Kidney (tissue), 14 donors: Measurements from ENCODE around the gene ANO7. TPM values are rescaled to one million over a fixed set of nuclear protein-coding genes. Genes with fewer than 3 reads are reported as not detected.

Source experiments
- DNase-seq, 5 donors: peaks; one replicate each; pipeline ENCODE4 v3.0.0-alpha.2; 2013 to 2020
- FAIRE-seq: peaks from 2 replicates; lab custom pipeline; 2012; peaks lifted over from hg19 to GRCh38; lab: Jason Lieb, UNC
- H3K27ac ChIP-seq, 2 donors: one replicate each; pipeline ENCODE4 v1.7.0; 2013; ENCODE audit warnings: low read depth in 2 of 2, low read length in 2 of 2, inconsistent platforms in 1 of 2
- H3K27me3 ChIP-seq: one replicate; pipeline ENCODE4 v1.7.1; 2013; ENCODE audit warnings: low read length, inconsistent platforms; ENCODE audit not compliant: control insufficient read depth, insufficient read depth
- H3K36me3 ChIP-seq, 3 donors: one replicate each; pipeline versions ENCODE4 v1.7.0 to v1.7.1; 2013; ENCODE audit warnings: low read length in 3 of 3, control low read depth in 1 of 3, inconsistent platforms in 1 of 3; ENCODE audit not compliant: insufficient read depth in 3 of 3, control insufficient read depth in 2 of 3
- H3K4me1 ChIP-seq, 3 donors: one replicate each; pipeline versions ENCODE4 v1.7.0 to v1.7.1; 2013; ENCODE audit warnings: low read length in 3 of 3, inconsistent platforms in 1 of 3, low read depth in 1 of 3; ENCODE audit not compliant: control insufficient read depth in 2 of 3, insufficient read depth in 2 of 3
- H3K4me3 ChIP-seq, 3 donors: one replicate each; pipeline versions ENCODE4 v1.7.0 to v1.8.1; 2013; ENCODE audit warnings: low read length in 3 of 3, control low read depth in 1 of 3, inconsistent platforms in 1 of 3
- H3K9ac ChIP-seq, 3 donors: one replicate each; pipeline versions ENCODE4 v1.7.0 to v1.7.1; 2013; ENCODE audit warnings: low read length in 3 of 3, control low read depth in 1 of 3, inconsistent platforms in 1 of 3
- H3K9me3 ChIP-seq, 3 donors: one replicate each; pipeline versions ENCODE4 v1.7.0 to v1.7.1; 2013; ENCODE audit warnings: low read length in 3 of 3, control low read depth in 1 of 3, inconsistent platforms in 1 of 3; ENCODE audit not compliant: control insufficient read depth in 2 of 3, insufficient read depth in 1 of 3
- intact Hi-C: fragments of 100-400 bp; cut with DNase I; formaldehyde crosslinking; loops from one replicate; pipeline ENCODE4 v1.11.1; 2022
- polyA plus RNA-seq: library from polyadenylated mRNA; stranded (reverse); fragments of 350-450 nt; fragmentation: Illumina TruSeq; extraction: RNeasy Lipid Tissue Mini Kit (QIAGEN cat#74804); gene quantifications from one replicate; pipeline ENCODE4 v1.2.3, GENCODE V29; 2014; ENCODE audit warnings: low read depth, low replicate concordance; ENCODE audit not compliant: insufficient read depth
- total RNA-seq: library from RNA; stranded (reverse); fragmentation: NEBNext Ultra II Directional; extraction: Animal tissue kit (Norgen Biotek cat#: 25700); gene quantifications from one replicate; pipeline ENCODE4 v1.2.1, GENCODE V29; 2021
- TF ChIP-seq, protein P1 (sequence below): IDR thresholded peaks from 3 replicates; pipeline ENCODE4 v1.5.1; 2012; ENCODE audit warnings: mild to moderate bottlenecking, moderate library complexity, borderline replicate concordance; ENCODE audit not compliant: insufficient read depth; ENCODE audit errors: extremely low read depth
- donor health status: control.
- donor health status: control.
- donor health status: control.
- donor health status: control.
- donor health status: control.
- donor health status: DM: yes; HTN: yes; CAD: no.
- donor health status: Normal renal cell carcinoma (clear cell type).

The ANO7 gene
- total and polyA plus RNA-seq, 2 donors from 2014 or later = 1.1 to 1.9 TPM

DNA sequence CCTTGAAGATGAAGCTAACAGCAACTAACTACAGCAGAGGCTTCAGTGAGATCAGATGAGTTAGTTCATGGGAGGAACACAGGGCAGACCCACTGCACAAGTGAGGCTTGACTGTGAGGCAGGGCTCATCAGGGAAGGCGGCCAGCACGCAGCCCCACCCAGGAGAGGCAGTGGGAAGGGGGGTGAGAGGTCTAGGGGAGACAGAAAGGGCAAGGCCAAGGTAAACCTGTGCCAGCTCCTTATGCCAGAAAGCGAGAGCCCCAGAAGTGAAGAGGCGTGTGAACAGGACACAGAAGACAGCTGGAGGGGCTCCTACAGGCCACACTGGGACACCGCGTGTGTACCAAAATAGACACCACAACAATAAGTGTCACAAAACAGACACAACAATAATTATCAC lies 48.6 kb downstream of the ANO7 start:
- Histone ChIP-seq H3K36me3 (peaks cover 2 to 91% (median 65%) of the 10 kb centered on the region in 3 donors), H3K9me3 (no peaks in the 10 kb centered on the region), H3K9ac (no peak overlapping the region), H3K4me3 (no peak overlapping the region), H3K4me1 (no peaks in the 10 kb centered on the region), H3K27me3 (no peaks in the 10 kb centered on the region), H3K27ac (no peak overlapping the region)
- TF ChIP-seq, protein P1, sequence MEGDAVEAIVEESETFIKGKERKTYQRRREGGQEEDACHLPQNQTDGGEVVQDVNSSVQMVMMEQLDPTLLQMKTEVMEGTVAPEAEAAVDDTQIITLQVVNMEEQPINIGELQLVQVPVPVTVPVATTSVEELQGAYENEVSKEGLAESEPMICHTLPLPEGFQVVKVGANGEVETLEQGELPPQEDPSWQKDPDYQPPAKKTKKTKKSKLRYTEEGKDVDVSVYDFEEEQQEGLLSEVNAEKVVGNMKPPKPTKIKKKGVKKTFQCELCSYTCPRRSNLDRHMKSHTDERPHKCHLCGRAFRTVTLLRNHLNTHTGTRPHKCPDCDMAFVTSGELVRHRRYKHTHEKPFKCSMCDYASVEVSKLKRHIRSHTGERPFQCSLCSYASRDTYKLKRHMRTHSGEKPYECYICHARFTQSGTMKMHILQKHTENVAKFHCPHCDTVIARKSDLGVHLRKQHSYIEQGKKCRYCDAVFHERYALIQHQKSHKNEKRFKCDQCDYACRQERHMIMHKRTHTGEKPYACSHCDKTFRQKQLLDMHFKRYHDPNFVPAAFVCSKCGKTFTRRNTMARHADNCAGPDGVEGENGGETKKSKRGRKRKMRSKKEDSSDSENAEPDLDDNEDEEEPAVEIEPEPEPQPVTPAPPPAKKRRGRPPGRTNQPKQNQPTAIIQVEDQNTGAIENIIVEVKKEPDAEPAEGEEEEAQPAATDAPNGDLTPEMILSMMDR = no peak
- FAIRE-seq = no peak
- intact Hi-C loops = no loop called here
- peak in 1 of 5 donors; percentile 36 for DNase-seq

DNA sequence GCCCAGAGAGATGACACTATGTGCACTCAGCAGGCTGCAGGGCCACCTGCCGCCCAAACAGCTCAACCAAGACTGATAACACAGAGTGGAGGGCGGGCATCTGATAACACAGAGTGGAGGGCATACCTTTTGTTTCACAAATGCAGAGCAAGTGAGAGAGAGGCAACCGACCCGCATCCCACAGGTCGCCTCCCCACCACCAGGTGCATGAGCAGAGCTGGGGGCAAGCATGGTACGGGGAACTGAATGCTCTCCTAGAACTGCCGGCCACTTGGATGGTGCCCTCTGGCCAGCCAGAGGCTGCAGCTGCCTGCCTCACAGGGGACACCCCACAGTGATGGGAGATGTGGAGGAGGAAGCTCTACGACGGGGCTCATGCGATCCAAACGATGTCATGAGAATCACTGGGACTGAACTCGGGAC lies 49.5 kb downstream of the ANO7 start:
- no peak for FAIRE-seq
- Histone ChIP-seq H3K4me3 (no peak overlapping the region), H3K4me1 (no peaks in the 10 kb centered on the region), H3K9ac (no peak overlapping the region), H3K27ac (no peak overlapping the region), H3K36me3 (peaks cover 2 to 97% (median 74%) of the 10 kb centered on the region in 3 donors), H3K27me3 (no peaks in the 10 kb centered on the region), H3K9me3 (no peaks in the 10 kb centered on the region)
- intact Hi-C loops = no loop called here
- TF ChIP-seq, protein P1 = no peak
- DNase-seq = peak in 1 of 5 donors; percentile 39

DNA sequence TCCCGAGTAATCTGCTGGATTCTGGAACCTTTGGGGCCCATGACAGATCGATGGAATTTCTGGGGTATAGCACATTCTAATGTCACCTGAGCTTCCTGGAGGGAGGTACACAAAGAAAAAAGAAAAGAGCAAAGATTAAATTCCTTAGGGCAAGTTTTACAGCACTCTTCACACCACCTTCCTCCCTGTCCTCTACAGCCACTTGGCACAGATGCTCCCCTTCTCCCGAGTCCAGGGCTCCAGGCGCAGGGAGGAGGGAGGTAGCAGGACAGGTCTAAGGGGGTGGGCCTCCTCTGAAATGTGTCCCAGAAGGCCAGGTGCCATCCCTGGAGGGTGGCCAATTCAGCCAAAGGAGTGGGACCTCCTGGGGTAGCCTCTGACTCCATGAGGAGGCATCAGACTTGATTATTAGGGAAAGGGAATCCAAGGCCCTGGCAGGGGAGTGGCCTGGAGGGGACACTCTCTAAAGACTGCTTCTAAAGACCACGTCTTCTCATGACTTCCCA lies 50.3 kb downstream of the ANO7 start:
- no peak overlapping the region for H3K9ac ChIP-seq
- TF ChIP-seq, protein P1 = no peak
- peaks cover 2 to 97% (median 73%) of the 10 kb centered on the region in 3 donors for H3K36me3 ChIP-seq
- intact Hi-C loops = no loop called here
- DNase-seq (peak in 1 of 5 donors; percentile 51), FAIRE-seq (no peak)
- no peak overlapping the region for H3K4me3 ChIP-seq
- no peaks in the 10 kb centered on the region for H3K4me1 ChIP-seq
- H3K27me3 ChIP-seq = no peaks in the 10 kb centered on the region
- H3K27ac ChIP-seq = no peak overlapping the region
- H3K9me3 ChIP-seq = no peaks in the 10 kb centered on the region
